GM04504 (cell line): ENCODE data around the gene SHROOM4.

Experiments
- DNase-seq: peaks from one replicate; pipeline ENCODE4 v3.0.0-alpha.2; 2012; ENCODE audit warnings: low read depth

The SHROOM4 gene

GRCh38 chrX:50813843-50814661, at the start of gene SHROOM4:
Gene SHROOM4 (minus strand): TSS chrX:50814194. CDS start chrX:50814018, 176 bp downstream.
- peak; percentile 10 for DNase-seq

DNA sequence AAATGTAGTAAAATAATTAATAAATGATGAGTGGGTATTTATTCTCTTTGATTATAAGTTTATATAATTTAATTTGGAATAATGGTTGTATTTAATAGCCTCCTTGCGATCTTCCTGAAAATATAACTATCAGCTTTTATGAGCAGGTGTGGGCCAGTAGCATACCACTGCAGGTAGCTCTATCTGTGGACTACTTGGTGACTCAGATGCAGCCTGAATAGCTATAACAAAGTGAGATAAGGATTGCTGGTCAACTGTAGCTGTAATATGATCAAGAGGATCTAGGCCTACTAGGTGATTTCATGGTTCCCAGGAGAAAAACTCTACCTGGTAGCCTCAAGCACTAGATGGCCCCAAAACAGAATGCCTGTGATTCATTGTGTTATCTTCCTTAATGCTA, 49.5 kb upstream of the SHROOM4 start:
- no peak for DNase-seq

- no peak for DNase-seq
Measured at GRCh38 chrX:50860518-50860917, 46.5 kb upstream of the SHROOM4 start.

DNA sequence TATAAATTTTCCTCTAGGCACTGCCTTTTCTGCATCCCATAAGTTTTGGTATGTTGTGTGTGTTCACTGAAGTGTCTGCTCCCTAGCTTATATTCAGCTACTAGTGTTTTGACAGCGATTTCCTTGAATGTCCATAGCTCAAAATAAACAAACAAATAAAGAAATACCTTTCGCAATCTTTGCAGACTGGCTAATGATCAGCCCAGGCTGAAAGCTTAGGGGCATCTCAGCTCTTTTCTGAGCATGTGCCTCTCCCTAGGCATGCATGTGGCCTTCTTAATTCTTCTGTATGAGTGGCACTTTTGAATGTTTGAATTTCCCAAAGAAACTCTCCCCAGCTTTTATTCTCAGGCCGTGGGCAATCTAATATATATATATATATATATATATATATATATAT, 44.6 kb upstream of the SHROOM4 start:
- DNase-seq: no peak

GRCh38 chrX:50853399-50853798, 39.4 kb upstream of the SHROOM4 start:
- no peak for DNase-seq

DNA sequence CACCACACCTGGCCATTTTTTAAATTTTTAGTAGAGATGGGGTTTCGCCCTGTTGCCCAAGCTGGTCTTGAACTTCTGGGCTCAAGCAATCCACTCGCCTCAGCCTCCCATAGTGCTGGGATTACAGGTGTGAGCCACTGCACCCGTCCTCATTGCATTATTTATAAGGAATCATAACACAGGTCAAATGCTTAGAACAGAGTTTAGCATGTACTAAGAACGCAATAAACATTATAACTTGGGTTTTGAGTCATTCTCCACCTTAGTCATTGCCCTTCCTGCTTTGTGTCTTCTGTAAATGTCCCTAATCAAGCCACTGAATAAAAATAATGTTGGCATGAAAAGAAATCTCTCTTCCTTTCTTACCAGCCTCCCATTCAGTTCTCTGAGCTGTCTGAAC, 38.5 kb upstream of the SHROOM4 start:
- no peak for DNase-seq

- no peak for DNase-seq
Measured at GRCh38 chrX:50842221-50842620, 28.2 kb upstream of the SHROOM4 start.

DNA sequence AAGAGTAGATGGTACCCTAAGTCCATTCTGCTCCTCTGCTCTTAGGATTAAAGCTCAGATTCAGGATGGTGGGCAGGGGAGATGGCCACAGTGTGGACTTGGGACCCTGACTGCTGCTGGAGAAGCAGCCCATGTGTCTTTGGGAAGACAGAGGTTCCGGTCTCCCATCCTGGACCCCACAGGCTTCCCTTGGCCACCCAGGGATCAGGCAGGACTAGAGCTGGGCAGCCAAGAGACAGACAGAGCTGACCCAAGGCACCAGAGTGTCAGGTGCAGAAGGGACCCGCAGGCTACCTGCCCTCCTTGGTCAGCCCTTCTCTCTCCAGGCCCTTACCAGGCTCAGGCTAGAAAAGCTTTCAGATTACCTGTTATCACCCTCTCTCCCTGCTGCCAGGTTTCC, 25.7 kb upstream of the SHROOM4 start:
- no peak for DNase-seq

DNA sequence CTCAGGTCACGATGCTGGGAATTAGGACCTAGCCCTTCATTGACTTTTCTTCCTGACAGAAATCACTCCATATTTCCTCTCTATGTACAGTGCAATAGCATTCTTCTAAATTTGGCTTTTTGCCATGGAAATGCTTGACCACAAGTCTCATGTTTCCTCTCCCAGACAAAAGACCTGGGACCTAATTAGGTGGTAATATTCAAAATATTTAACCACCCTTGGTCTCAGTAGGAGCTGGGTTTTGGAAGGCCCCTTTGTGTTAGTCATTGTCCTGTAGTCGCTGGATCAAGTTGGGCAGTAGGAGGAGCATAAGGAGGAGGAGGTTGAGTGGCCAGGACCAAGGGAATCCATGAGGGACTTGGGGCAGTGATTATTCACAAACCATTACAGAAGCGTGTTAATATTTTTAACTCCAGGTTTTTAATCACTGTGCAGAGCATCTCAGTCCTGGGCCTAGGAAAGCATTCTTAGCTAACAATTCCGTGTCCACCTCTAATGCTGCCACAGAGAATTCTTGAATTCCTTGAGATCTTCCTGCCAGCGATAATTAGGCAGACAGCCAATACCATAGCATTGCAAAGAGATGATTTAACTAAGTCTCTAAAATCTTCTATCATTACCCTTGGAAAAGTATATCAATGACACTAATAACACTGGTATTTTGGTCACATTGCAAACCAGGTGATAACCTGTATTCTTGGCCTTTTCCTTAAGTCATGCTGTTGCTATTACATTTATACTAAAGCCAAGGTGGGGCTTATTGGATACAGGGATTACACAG, 25.0 kb upstream of the SHROOM4 start:
- DNase-seq: no peak

DNA sequence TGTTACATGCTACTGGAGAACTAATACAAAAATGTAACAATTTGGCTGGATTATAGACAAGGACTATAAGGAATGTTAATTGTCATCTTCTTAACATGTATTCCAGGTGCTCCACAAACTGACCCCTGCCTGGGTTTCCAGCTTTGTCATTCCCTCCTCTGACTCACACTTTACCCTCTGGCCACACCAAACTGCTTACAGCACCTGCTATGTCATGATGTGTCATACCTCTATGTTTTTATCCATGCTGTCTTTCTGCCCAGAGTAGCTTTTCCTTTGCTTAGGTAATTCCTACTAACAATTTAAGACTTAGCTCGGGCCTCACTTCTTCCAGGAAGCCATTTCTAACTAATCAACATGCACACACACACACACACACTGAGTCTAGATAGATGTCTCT, 14.0 kb upstream of the SHROOM4 start:
- no peak for DNase-seq

DNA sequence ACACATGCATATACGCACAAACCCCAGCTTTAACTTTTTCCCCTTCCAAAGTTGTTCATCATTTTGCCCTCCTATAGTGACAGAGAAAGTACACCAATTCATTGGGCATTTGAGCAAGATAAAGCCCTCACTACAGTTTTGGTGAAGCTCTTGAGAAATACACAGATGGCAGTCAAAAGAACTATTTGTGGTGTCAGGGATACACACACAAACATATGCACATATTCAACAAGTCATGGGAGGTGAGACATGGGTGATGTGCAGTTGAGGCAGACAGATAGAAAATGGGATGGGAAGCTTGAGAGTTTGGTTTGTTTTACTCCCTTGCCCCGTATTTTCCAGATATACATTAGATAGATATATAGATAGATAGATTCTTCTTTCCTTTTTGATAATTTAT, 11.8 kb upstream of the SHROOM4 start:
- no peak for DNase-seq

GRCh38 chrX:50818986-50819385, 5.0 kb upstream of the SHROOM4 start:
- DNase-seq: no peak

GRCh38 chrX:50815120-50815519, 1.1 kb upstream of the SHROOM4 start:
- DNase-seq: no peak

DNA sequence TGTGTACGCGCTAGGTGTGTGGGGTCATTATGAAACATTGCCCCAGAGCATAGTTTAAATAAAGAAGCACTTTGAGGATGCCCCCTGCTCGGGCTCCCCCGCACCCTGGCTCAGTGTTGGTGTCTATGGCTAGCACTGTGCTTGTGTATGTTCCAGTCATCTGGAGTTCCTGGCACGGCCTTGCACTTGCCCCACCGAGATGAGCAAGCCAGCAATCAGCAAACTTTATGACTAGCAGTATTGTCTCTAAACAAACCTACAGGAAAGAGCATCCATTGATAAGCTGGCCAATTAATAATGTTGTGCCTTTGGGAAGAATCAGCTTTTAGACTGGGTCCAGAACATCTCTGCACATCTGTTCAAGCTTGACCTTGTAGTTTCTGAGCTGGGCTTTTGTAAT, 707 bp upstream of the SHROOM4 start:
- DNase-seq: no peak

- no peak for DNase-seq
Measured at GRCh38 chrX:50812995-50813842, 775 bp downstream of the SHROOM4 start.

DNA sequence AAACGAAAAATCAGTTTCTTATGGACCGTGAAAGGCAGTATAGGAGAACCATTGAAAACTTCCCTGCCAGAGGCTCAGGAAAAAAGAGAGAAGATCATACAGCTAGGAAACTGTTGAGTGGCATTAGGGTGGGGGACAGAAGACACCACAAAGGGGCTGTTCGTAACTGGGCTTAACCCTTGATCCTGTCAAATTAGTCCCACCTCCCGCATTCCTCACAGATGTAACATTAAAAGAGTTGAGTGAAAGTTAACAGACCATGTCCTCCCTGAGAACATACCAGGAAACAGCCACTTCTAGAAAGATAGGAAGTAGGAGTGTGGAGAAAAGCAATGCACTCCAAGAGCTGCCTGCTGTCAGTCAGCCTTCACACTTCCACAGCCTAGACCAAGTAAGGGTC, 8.7 kb downstream of the SHROOM4 start:
- DNase-seq: no peak

DNA sequence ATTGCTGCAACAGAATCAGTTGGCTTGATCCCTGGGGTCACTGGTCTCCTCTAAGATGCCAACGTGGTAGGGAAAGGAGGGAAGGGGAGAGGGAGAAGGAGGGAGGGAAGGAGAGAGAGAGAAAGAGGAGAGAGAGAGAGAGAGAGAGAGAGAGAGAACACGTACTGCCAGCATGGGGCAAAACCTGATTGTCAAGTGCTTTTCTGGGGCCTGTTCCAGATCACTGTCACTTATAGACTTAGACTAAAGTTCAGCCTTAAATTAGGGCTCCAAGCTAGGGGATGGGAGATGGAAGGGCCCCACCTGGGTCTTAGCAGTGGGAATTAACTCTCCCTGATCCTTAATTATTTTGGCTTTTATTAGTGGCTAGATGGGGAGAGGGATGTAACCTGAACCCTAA, 12.9 kb downstream of the SHROOM4 start:
- DNase-seq: no peak

DNA sequence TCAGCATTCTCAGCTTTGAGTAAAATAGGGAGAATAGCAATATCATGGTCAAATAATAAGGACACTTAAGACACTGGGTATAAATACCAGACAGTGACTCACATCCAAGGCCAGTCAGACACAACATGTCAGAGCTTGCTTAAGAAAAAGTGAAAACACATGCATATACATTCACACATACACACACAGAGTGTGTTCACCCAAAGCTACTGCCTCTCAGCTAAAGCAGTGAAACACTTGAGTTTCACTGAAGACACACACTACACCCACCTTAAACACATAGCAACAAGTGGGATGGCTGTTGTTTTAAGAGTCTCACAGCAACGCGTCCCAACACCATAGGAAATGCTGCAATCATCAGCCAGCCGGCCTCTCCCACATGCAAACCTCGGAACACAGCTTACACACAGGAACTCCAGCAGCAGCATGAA, 14.4 kb downstream of the SHROOM4 start:
- no peak for DNase-seq

- DNase-seq: no peak
Measured at GRCh38 chrX:50798783-50799182, 15.2 kb downstream of the SHROOM4 start.

DNA sequence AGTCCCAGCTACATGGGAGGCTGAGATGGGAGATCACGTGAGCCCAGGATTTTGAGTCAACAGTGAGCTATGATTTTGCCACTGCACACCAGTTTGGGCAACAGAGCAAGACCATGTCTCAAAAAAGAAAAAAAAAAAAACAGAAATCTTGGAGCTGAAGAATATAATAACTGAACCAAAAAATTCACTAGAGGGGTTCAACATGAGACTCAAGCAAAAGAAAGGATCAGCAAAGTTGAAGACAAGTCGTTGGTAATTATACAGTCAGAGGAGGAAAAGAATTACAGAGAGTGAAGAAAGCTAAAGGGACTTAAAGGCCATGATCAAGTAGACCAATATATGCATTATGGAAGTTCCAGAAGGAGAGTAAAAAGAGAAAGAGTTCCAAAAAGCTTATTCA, 26.9 kb downstream of the SHROOM4 start:
- DNase-seq: no peak

DNA sequence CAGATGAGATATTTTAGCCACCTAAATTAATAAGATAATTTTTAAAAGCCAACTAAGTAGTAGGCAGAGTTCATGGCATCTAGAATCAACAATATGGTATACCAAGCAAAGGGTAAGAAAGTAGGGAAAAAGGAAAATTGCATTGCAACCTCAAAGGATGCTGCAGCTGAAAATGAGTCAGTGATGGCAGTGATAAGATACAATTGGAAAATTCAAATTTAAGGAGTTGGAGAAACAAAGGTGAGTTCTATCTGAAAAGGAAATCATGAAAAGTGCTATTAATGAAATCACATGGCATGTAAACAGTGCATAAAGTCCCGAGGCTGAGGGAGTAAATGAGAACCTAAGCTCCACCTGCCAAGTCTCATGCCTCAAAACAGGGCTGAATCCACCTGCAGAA, 33.9 kb downstream of the SHROOM4 start:
- no peak for DNase-seq

- DNase-seq: no peak
Measured at GRCh38 chrX:50779694-50780093, 34.3 kb downstream of the SHROOM4 start.

GRCh38 chrX:50778272-50778671, 35.7 kb downstream of the SHROOM4 start:
- DNase-seq: no peak
